ENCODE measurements around the gene XKR8.

XKR8 gene, protein sequence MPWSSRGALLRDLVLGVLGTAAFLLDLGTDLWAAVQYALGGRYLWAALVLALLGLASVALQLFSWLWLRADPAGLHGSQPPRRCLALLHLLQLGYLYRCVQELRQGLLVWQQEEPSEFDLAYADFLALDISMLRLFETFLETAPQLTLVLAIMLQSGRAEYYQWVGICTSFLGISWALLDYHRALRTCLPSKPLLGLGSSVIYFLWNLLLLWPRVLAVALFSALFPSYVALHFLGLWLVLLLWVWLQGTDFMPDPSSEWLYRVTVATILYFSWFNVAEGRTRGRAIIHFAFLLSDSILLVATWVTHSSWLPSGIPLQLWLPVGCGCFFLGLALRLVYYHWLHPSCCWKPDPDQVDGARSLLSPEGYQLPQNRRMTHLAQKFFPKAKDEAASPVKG

DNA sequence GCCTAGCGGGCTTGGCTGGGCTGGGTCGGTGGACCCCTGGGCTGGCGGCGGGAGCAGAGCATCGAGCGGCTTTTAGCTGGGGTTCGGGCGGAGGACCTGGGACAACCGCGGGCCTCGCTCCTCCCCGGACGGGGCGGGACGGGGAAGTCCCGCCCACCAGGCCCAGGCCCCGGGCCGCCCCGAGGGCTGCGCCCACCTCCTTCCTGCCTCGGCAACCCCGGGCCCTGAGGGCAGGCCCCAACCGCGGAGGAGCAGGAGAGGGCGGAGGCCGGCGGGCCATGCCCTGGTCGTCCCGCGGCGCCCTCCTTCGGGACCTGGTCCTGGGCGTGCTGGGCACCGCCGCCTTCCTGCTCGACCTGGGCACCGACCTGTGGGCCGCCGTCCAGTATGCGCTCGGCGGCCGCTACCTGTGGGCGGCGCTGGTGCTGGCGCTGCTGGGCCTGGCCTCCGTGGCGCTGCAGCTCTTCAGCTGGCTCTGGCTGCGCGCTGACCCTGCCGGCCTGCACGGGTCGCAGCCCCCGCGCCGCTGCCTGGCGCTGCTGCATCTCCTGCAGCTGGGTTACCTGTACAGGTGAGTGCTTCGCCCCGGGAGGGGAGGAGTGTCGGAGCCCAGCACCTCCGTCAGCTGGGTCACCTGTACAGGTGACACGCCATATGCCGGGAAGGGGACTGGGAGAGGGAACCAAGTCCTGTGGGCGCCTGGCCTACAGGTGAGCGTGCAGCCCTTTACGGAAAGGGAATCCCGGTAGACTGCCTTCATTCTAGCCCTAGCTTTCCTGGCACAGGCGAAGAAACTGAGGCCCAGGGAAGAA is at the start of gene XKR8:
XKR8 (plus strand) TSS at position 182 of the 812 bp plus-strand sequence; CDS start at position 279, 97 bp downstream.
- DNase-seq: peak; percentile 87

DNA sequence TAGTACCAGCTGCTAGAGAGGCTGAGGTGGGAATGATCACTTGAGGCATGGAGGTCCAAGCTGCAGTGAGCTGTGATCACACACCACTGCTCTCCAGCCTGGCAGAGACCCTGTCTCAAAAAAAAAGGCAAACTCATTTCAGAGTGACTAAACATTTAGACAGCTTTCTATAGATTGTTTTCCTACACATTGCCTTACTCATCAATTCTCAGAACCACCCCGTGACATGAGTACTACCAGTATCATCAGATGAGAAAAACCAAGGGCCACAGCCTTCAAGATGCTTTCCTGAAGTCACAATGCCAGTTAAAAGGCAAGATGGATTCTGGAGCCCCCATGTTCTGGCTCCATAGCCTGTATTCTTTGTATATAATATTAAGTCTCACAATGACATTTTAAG is 47.3 kb upstream of the XKR8 start:
- DNase-seq: no peak

DNA sequence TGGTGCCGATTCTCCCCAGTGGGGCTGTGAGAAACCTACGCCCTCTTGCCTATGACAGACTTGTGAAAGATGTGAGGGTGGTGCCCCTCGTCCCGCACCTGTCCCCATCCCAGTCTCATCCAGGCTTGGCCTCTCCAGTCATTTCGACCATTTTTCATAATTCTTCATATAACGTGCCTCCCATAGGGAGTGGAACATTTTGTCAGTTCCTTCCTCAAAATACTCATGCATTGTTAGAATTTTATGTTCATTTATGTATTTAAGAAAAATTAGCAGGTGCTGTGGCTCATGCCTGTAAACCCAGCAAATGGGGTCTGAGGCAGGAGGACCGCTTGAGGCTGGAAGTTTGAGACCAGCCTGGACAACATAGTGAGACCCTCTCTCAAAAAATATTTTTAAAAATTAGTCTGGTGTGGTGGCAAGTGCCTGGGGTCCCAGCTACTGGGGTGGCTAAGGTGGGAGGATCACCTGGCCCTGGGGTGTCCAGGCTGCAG is 44.6 kb upstream of the XKR8 start:
- no peak for DNase-seq

DNA sequence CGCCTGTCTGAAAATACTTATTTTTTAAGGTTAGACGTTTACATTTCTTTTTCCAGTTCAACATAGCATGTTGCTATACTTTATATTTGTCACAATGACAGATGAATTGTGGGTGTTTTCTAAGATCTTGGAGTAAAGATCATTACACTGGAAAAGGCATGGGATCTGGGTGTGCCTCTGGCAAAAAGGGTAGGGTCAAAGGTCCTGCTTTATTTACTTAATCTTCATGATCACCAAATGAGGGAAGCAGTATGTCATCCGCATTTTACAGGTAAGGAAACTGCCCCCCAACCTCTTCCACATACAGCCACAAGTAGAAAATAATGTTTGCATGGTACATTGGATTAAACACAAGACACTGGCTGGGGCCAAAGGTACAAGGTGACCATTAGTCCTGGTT is 37.5 kb upstream of the XKR8 start:
- no peak for DNase-seq

DNA sequence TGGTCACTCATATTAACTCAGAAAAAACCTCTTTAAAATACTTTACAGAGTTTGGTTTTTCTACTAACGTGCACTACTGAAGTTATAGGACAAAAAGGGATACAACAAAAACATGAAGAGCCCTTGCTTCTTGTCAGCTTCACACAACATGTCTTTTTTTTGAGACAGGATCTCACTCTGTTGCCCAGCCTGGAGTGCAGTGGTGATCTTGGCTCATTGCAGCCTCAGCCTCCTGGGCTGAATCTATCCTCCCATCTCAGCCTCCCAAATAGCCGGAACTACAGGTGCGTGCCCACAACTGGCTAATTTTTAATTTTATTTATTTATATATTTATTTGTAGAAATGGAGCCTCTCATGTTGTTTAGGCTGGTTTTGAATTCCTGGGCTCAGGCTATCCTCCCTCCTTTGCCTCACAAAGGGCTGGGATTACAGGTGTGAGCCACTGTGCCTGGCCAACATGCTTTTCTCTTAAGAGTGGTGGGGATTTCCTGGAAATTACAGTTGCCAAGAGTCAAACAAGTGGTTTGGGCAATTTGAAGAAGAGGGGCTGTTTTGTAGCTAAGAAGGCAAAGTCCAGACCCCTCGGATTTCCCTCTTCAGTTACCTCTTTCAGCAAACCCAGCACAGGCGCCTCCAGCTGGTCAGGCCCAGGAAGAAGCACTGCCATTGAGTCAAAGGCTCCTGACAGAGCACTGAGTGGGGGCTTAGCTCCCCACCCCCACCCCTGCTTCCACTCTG is 31.4 kb upstream of the XKR8 start:
- no peak for DNase-seq

DNA sequence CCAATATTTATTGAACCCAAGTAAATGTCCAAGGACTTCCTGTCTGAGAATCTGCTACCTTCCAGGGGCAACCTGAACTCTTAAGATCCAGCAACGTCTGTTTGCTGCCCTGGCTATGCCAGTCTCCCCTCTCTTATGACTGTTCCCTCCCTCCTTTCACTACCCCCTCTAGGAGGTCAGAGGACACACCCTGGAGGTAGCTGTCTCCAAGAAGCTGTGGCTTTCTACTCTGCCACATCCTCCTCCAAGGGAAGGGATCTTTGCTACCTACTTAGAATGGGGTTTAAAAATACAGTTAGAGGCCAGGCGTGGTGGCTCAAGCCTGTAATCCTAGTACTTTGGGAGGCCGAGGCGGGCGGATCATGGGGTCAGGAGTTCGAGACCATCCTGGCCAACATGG is 28.6 kb upstream of the XKR8 start:
- no peak for DNase-seq

DNA sequence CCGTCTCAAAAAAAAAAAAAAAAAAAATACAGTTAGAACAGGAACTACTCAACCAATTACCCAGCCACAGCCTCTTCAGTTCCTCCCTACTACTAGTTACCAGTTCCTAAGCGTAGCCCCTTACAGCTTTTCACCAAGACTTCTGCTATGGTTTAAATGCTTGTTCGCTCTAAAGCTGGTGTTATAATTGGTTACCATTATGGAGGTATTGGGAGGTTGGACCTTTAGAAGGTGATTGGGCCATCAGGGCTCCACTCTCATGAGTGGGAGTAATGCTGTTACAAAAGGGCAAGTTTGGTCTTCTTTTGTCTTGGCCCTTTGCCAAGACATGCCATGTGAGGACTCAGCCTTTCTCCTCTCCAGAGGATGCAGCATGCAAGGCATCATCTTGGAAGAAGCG is 28.0 kb upstream of the XKR8 start:
- DNase-seq: peak; percentile 31

DNA sequence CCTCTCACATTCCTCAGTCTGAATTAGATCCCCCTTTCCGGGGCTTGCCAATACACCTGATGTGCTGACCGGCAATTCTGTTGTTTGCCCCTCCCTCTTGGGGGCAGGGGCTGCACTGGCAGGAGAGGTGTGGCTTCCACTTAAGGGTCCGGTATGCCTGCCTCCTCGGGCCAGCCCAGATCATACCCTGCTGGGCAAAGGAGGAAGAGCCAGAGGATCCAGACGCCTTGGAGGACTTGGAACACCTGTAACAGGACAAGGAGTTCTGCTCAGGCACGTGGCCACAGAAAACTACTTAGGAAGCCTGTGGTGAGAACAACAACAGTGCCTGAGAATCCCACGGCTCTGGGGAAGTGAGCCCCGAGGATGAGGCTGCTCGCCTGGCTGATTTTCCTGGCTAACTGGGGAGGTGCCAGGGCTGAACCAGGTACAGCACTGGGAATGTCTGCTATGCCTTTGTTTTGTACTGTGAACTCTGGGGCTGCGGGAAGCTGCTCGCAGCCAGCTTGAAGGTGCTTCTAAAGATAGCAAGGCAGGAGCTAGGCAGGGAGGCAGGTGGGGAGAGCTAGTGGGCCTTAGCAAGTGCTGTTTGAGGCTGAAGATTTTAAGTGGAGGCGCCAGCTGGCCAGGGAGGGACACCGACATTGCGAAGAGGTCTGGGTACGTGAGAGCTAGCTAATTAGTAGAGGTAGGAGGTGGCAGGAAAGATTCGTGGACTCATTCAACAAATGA is 24.8 kb upstream of the XKR8 start, which contains the start of gene SMPDL3B:
SMPDL3B (plus strand) TSS at position 183 of the 732 bp plus-strand sequence; CDS start at position 367, 184 bp downstream.
- DNase-seq: peak; percentile 60

DNA sequence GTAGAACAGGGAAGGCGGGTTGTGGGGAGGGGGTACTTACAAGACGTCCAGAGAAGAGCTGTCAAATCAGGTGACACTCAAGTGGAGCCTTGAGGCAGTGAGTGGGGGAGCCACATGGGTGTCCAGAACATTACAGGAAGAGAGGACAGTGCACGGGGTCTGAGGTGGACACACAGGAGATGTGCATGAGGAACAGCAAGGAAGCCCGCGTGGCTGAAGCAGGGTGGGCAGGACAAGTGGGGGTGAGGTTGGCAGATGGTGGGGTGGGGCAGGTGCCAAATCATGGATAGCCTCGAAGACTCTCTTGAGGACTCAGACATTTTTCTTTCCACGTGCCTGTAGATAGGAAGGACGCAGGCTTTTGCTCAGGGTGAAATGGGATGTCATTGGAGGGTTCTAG is 24.1 kb upstream of the XKR8 start:
- no peak for DNase-seq

DNA sequence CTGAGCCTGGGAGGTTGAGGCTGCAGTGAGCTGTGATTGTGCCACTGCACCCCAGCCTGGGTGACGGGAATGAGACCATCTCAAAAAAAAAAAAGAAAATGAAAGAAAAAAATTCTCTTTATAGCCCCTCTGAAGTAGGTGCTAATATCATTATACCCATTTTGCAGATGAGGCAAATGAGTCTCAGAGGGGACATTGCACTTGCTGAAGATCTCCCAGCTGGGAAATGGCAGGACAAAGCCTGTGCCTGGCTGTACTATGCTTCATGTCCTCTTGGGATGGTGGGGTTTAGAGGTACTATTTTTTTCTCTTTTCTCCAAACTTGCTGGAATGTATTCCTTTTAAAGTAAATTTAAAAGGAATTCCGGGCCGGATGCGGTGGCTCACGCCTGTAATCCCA is 23.4 kb upstream of the XKR8 start:
- no peak for DNase-seq

DNA sequence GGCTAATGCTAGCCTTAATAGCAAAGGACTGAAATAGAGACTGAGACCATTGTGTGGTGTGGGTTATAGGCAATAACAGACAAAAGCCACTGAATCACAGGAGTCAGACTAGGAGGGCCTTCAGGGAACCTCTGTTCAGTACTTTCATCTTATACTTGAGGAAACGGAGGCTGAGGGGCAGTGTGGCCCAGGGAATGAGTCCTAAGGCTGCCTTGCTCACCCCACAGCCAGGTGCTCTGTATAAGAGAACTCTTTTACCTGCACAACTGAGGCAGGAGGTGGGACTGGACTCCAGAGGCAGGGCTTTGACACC is 22.3 kb upstream of the XKR8 start:
- no peak for DNase-seq

DNA sequence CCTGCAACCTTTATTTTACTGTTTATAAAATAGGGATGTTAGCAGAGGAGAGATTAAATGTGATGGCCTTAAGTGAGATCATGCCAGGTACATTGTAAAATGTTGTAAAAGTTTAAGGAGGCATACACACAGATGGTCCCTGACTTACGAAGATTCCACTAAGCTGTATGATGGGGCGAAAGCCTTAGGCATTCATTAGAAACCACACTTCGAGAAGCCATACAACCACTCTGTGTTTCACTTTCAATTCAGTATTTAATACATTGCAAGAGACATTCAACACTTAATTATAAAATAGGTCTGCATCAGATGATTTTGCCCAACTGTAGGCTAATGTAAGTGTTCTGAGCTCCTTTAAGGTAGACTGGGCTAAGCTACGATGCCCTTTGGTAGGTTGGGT is 21.3 kb upstream of the XKR8 start:
- no peak for DNase-seq

DNA sequence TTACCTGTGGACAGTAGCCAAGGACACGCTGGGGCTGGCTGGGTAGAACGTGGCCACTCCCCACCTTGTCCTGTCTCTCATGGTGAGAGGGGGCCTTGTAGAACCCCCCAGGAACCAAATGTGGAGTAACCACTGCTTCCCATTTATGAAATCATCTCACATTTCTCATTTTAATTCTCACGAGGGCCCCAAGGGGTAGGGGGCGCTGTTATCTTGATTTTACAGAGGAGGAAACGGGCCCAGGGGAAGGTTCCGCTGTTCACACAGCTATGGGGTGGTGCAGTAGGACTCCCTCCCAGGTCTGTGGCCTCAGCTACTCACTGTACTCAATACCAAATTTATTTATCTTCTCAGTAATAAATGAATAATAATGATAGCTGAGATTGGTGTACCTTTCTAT is 19.5 kb upstream of the XKR8 start:
- DNase-seq: peak; percentile 66

DNA sequence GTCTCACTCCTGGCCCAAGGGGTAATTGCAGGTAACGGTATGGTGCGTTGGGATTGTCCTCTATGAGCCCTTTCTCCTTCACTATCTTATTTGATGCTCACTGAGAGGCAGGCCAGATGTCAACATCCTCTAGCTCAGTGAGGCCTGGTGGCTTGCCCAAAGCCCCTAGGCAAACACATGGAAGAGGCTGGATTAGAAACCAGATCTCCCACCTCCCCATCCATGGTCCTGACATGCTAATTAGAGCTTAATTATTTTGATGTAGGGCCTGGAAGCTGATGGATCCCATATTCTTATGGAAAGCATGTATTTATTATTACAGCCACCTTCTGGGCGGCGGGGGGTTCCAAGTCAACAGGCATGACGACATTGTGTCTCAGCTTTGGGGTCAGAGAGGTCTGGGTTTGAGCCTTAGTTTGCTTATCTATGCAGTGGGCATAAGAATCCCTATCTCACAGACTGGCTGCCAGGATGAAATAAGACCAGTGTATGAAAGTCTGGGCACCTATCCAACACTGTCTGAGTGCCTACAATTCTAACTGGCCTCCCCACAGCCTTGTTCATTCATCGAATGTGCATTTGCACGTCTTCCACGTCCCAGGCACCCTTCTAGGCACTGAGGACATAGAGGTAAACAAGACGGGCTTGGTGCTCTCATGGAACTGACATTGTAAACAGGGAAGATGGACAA is 18.8 kb upstream of the XKR8 start:
- no peak for DNase-seq

DNA sequence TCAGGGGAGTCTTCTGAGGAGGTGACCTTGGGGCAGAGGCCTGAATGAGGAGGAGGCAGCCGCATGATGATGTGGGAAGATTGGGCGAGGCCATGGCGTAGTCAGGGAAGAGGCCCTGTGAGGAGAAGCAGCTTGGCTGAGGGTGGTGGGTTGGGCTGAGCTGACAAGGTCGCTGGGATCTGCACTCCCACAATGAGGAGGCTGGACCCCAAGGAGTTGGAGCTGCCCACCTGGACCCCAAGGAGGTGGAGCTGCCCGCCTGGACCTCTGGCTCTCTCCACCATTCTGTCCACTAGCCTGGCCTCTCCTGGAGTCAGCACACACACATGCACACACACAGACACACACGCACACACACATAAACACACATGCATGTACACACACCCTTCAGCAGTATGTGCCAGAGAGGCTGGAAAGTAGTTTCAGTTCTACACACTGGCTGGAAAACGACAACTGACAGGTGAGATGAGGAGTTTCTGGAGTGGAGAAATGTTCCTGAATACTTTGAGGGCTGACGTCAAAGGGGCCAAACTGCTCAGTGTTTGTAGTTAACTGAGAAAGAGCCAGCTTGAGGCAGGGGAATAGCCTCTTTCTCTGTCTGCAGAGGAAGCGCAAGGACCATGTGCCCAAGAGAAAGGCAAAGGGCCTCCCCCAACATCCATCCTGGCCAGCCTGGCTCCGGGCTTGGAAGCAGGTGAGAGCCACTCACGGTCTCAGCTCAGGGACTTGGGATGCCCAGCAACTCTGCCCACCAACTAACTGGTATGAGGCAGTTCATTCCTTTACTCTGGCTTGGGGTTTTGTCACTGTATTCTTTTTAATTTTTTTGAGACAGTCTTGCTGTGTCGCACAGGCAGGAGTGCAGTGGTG is 17.9 kb upstream of the XKR8 start:
- DNase-seq: no peak

DNA sequence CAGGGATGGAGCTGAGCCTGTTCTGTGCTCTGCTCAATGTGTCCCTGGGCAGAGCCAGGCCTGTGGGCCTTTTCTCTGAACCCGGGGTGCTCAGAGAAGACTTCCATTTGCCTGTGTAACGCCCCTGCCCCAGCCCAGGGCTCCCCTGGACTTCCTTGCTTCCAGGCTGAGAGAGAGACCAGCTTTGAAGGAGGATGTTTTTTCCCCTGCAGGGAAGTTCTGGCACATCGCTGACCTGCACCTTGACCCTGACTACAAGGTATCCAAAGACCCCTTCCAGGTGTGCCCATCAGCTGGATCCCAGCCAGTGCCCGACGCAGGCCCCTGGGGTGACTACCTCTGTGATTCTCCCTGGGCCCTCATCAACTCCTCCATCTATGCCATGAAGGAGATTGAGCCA is 14.8 kb upstream of the XKR8 start:
- DNase-seq: no peak

DNA sequence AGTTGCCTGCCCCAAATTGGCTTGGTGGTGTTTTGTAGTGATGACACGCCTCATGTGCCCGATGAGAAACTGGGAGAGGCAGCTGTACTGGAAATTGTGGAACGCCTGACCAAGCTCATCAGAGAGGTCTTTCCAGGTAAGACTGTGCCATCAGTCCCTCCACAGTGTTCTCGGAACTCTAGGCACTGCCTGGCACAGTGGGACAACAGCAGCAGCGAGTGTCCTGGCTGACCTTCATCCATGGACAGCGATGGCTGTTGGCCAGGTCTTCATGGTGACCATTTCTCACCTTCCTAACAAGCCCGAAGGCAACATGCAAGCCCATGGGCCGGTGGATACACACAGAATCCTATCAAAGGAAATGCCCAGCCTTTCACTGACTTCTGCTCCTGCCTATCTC is 10.7 kb upstream of the XKR8 start:
- DNase-seq: no peak

DNA sequence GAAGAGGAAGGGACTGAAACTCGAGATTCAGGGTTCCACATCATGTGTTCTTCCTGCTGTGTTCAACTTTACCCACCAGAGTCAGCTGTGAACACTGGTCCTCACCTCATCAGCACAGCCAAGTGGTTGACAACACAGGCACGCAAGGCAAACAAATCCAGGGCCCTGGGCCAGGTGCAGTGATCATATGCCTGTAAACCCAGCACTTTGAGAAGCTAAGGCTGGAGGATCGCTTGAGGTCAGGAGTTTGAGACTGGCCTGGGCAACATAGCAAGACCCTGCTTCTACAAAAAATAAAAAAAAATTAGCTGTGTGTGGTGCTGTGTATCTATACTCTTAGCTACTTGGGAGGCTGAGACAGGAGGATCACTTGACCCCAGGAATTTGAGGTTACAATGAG is 8.4 kb upstream of the XKR8 start:
- DNase-seq: no peak

DNA sequence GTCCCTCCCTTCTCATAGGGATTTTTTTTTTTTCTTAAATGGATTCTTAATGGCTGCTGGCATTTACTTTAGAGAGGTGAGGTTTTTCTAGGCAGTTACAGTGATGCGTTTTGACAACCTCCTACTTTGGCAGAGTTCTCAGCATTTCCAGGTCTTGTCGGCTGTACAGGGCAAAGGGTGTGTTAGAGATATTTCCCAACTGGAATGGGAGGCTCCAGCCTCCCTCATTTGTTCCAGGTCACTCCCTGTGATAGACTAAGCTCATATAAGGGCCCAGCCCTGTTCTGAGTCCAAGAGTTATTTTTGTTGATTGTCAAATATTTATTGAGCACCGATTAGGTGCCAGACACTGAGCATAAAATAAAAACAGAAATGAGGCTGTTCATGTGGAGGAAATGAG is 7.6 kb upstream of the XKR8 start:
- DNase-seq: no peak

DNA sequence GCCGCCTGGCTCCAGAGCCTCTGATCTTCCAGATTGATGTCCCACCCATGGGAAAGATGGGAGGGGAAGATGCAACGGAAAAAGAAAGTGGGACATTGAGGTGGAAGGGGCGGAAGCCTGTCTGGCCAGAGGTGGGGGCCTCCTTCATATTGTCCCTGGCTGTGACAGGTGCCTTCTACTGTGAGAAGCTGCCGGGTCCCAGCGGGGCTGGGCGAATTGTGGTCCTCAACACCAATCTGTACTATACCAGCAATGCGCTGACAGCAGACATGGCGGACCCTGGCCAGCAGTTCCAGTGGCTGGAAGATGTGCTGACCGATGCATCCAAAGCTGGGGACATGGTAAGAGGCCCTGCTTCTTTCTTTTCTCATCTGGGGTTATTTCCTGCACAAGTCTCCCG is 5.6 kb upstream of the XKR8 start:
- no peak for DNase-seq

DNA sequence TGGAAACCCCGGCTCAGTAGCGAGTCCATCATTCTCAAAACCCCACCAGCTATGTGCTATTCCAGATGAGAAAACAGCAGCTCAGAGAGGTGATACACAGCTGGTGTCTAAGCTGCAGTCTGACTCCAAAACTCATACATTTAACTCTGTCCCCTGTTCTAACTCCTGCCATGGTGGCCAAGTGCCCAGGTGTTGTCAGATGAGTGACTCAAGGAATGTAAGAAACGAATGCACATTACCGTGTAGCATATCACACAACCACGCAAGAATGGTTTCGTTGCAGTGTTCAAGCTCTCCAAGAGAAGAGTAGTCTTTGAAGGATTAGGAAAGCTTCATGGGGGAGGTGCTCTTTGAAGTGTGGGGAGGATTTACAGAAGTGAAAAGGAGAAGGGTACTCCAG is 4.7 kb upstream of the XKR8 start:
- no peak for DNase-seq

Measured in OCI-M1 (cell line).